B cell (primary cell): ENCODE data around the gene CAMK2D.

Experiments
- EZH2 ChIP-seq: IDR thresholded peaks from 2 replicates; pipeline ENCODE4 v1.6.1; 2012; ENCODE audit warnings: borderline replicate concordance, low read depth, mild to moderate bottlenecking, moderate library complexity, low read length; ENCODE audit not compliant: insufficient read depth, poor library complexity, severe bottlenecking
- TF ChIP-seq, protein P1 (sequence below): fragments of 200-600 bp; IDR thresholded peaks from one replicate; pipeline ENCODE4 v1.8.0; 2022; ENCODE audit warnings: antibody characterized with exemption, mild to moderate bottlenecking

DNA sequence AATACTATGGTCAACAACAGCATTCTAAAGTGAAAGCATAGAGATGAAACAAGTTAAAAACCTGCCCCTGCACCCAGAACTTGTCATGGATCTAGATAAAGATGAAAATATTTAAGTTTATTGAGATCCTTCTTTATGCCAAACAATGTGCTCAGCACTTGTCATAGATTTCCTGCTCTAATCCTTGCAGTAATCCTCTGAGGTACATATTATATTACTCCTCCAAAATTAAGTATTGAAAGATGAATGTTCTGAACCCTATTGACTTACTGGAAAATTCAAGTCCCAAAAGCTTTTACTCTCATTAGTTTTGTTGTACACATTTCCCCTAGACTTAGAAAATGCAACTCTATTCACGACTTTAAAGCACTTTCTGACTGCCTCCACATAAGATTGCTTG lies 35.6 kb downstream of the CAMK2D start:
- TF ChIP-seq, protein P1, sequence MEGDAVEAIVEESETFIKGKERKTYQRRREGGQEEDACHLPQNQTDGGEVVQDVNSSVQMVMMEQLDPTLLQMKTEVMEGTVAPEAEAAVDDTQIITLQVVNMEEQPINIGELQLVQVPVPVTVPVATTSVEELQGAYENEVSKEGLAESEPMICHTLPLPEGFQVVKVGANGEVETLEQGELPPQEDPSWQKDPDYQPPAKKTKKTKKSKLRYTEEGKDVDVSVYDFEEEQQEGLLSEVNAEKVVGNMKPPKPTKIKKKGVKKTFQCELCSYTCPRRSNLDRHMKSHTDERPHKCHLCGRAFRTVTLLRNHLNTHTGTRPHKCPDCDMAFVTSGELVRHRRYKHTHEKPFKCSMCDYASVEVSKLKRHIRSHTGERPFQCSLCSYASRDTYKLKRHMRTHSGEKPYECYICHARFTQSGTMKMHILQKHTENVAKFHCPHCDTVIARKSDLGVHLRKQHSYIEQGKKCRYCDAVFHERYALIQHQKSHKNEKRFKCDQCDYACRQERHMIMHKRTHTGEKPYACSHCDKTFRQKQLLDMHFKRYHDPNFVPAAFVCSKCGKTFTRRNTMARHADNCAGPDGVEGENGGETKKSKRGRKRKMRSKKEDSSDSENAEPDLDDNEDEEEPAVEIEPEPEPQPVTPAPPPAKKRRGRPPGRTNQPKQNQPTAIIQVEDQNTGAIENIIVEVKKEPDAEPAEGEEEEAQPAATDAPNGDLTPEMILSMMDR: no peak
- no peak for TF ChIP-seq EZH2
